Fibroblast of mammary gland (primary cell): ENCODE measurements around the gene CD96.
A peak's percentile ranks its signal among the peaks of the same experiment; 100 is the strongest.

Source experiments
- DNase-seq: peaks from one replicate; pipeline ENCODE4 v3.0.0-alpha.2; 2010; ENCODE audit warnings: low read depth
- H3K4me3 ChIP-seq: 2 replicates; pipeline ENCODE4 v1.5.1; 2011; ENCODE audit warnings: low read depth, mild to moderate bottlenecking, low read length, moderate library complexity; ENCODE audit not compliant: control insufficient read depth
- CTCF ChIP-seq: conservative IDR thresholded peaks from 2 replicates; pipeline ENCODE4 v1.5.1; 2011; ENCODE audit warnings: low read depth, low read length, inconsistent platforms; ENCODE audit not compliant: control insufficient read depth, insufficient read depth

CD96 gene

GRCh38 chr3:111571282-111571681 lies 29.3 kb downstream of the CD96 start:
- TF ChIP-seq CTCF: no peak
- DNase-seq: no peak
- H3K4me3 ChIP-seq: no peak overlapping the region

DNA sequence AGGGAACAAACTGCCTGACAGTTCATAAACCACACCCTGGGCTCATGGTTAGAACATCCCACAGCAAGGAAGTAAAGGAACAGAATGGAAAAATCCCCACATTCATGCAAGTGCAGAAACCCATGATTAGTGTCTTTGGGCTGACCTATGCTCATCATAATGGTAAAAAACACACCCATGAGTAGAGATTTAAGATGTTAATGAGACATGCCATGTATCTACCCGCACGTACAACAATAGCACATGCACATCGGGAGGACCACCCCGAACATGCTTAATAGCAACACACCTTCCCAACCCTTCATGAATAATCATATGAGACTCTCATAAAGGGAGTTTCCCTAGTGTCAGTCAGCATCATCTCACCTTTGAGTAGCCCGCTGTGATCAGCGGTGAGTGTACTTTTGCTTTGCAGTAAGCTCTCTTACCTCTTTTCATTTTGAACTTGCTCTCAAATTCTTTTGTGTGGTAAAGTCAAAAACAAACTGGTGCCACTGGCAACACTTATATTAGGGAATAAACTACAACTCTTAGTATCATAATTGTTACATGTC lies 30.0 kb downstream of the CD96 start:
- no peak overlapping the region for H3K4me3 ChIP-seq
- no peak for TF ChIP-seq CTCF
- DNase-seq: no peak

- H3K4me3 ChIP-seq: no peak overlapping the region
- no peak for TF ChIP-seq CTCF
- no peak for DNase-seq
Observed at GRCh38 chr3:111577113-111577512, 35.1 kb downstream of the CD96 start.

- H3K4me3 ChIP-seq: no peak overlapping the region
- DNase-seq: peak; percentile 65
Observed at GRCh38 chr3:111577798-111578685, 36.0 kb downstream of the CD96 start.

DNA sequence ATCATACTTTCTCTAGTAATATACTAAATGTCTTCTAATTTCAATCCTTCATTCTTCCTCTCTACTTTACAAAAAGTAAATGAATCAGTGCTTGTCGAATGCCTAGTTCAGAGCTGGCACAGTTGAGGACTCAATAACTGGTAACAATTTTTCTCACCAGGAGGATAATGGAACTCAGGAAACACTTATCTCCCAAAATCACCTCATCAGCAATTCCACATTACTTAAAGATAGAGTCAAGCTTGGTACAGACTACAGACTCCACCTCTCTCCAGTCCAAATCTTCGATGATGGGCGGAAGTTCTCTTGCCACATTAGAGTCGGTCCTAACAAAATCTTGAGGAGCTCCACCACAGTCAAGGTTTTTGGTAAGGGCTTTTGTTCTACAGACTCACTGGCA lies 36.9 kb downstream of the CD96 start:
- no peak overlapping the region for H3K4me3 ChIP-seq
- TF ChIP-seq CTCF: no peak
- DNase-seq: no peak

More at GRCh38 chr3:111577798-111578685, 36.0 kb downstream of the CD96 start:
- peak; percentile 44 for TF ChIP-seq CTCF

GRCh38 chr3:111579495-111579894 lies 37.5 kb downstream of the CD96 start:
- no peak for TF ChIP-seq CTCF
- DNase-seq: no peak
- no peak overlapping the region for H3K4me3 ChIP-seq
